Loucy (cell line): Measurements from ENCODE around the gene REEP1.
"Not testable (repeated sequence)": the region's sequence is repeated elsewhere in the genome, so short reads cannot be mapped to it uniquely, and the experiment has no call there.

Experiments
- H2AFZ ChIP-seq: fragments of 200-600 bp; sonication (generic); 2 replicates; pipeline ENCODE4 v1.6.0; 2016; ENCODE audit warnings: antibody characterized with exemption, mild to moderate bottlenecking, low read length, moderate library complexity
- H3F3A ChIP-seq: fragments of 200-600 bp; 2 replicates; pipeline ENCODE4 v1.6.0; 2016; ENCODE audit warnings: antibody characterized with exemption, low read depth, mild to moderate bottlenecking
- H3K27me3 ChIP-seq: fragments of 200-600 bp; sonication (generic); 2 replicates; pipeline ENCODE4 v1.6.1; 2014; ENCODE audit warnings: low read length, mild to moderate bottlenecking; ENCODE audit not compliant: insufficient read depth, poor library complexity, severe bottlenecking
- H3K36me3 ChIP-seq: fragments of 200-600 bp; sonication (generic); 2 replicates; pipeline ENCODE4 v1.6.1; 2016; ENCODE audit warnings: low read length; ENCODE audit not compliant: insufficient read depth
- H3K4me1 ChIP-seq: fragments of 200-600 bp; sonication (generic); 2 replicates; pipeline ENCODE4 v1.5.1; 2014; ENCODE audit warnings: low read length, mild to moderate bottlenecking; ENCODE audit not compliant: insufficient read depth, poor library complexity, severe bottlenecking
- H3K4me2 ChIP-seq: fragments of 200-600 bp; sonication (generic); 2 replicates; pipeline ENCODE4 v1.6.0; 2014; ENCODE audit warnings: antibody characterized with exemption, low read length, low read depth, mild to moderate bottlenecking; ENCODE audit not compliant: poor library complexity, severe bottlenecking
- H3K4me3 ChIP-seq: fragments of 200-600 bp; sonication (generic); 2 replicates; pipeline ENCODE4 v1.5.1; 2014; ENCODE audit warnings: low read length, mild to moderate bottlenecking, mixed read lengths; ENCODE audit not compliant: poor library complexity, severe bottlenecking
- H3K79me2 ChIP-seq: fragments of 200-600 bp; sonication (generic); 2 replicates; pipeline ENCODE4 v1.6.1; 2014; ENCODE audit warnings: low read length; ENCODE audit not compliant: insufficient read depth
- H3K9ac ChIP-seq: fragments of 200-600 bp; sonication (generic); 2 replicates; pipeline ENCODE4 v1.6.0; 2014; ENCODE audit warnings: mild to moderate bottlenecking, low read depth, low read length, moderate library complexity; ENCODE audit not compliant: poor library complexity, severe bottlenecking
- H3K9me2 ChIP-seq: fragments of 200-600 bp; sonication (generic); replicated peaks from 2 replicates; pipeline ENCODE4 v1.6.1; 2016; ENCODE audit warnings: low read depth, low read length, mixed read lengths
- H3K9me3 ChIP-seq: fragments of 200-600 bp; sonication (generic); 2 replicates; pipeline ENCODE4 v1.6.1; 2014; ENCODE audit warnings: mild to moderate bottlenecking, antibody characterized with exemption, low read length, low read depth; ENCODE audit not compliant: insufficient read depth
- H4K20me1 ChIP-seq: fragments of 200-600 bp; sonication (generic); 2 replicates; pipeline ENCODE4 v1.6.0; 2014; ENCODE audit warnings: antibody characterized with exemption, low read length, mild to moderate bottlenecking; ENCODE audit not compliant: insufficient read depth, poor library complexity, severe bottlenecking
- CTCF ChIP-seq: fragments of 200-600 bp; sonication (generic); conservative IDR thresholded peaks from 2 replicates; pipeline ENCODE4 v1.5.1; 2014; ENCODE audit warnings: mild to moderate bottlenecking, antibody characterized with exemption, low read length
- EZH2phosphoT487 ChIP-seq: fragments of 200-600 bp; IDR thresholded peaks from 2 replicates; pipeline ENCODE4 v1.6.1; 2018; ENCODE audit warnings: antibody characterized with exemption, mild to moderate bottlenecking, moderate library complexity, borderline replicate concordance

REEP1 gene

GRCh38 chr2:86251840-86252266, 85.6 kb downstream of the REEP1 start:
- no peaks in the 10 kb centered on the region for H3K9me3 ChIP-seq
- H3K9ac ChIP-seq = no peak overlapping the region
- TF ChIP-seq EZH2phosphoT487 = no peak
- TF ChIP-seq CTCF = no peak
- no peak overlapping the region for H2AFZ ChIP-seq
- H3K4me2 ChIP-seq = no peak overlapping the region
- H4K20me1 ChIP-seq = no peaks in the 10 kb centered on the region
- peaks cover 11% of the 10 kb centered on the region for H3K27me3 ChIP-seq
- H3K4me3 ChIP-seq = no peak overlapping the region
- no peaks in the 10 kb centered on the region for H3F3A ChIP-seq
- H3K9me2 ChIP-seq = no peaks in the 10 kb centered on the region
- H3K79me2 ChIP-seq = no peaks in the 10 kb centered on the region
- no peaks in the 10 kb centered on the region for H3K36me3 ChIP-seq
- no peaks in the 10 kb centered on the region for H3K4me1 ChIP-seq

DNA sequence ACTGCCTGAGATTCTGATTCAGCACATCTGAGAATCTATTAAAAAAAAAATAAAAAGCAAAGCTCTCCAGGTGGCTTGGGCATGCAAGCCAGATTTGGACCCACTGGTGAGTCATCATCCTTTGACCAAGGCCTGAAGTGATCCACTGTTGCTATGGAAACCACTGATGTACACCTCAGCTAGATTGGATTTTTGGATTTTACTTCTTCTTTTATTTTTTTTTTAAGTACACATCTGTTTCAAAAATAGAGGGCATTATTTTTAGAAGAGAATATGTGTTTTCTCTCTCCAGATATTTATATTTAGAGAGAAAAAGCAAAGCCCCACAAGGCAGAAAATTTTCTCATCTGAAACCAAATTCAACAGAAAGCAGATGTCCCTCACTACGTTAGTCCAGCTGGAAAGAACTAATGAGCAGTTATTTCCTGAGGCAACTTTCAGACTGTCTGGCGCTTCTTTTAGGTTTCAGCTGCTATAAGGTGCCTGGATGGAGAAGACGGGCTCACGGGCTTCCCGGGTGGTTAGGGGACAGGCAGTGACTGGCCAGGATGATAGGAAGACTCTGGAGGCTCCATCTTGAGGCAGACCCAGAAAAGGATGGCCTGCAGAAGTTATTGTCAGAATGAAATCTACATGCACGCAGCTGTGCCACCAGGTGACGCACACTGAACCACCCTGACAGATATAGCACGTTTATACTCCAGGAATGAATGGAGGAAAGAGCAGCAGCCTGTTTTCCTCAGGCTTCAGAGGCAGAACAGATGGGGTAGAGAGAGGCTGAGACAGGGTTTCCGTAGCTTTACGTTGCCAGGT, 87.6 kb downstream of the REEP1 start:
- H3K4me3 ChIP-seq = no peak overlapping the region
- H3K4me2 ChIP-seq = no peak overlapping the region
- no peak overlapping the region for H2AFZ ChIP-seq

GRCh38 chr2:86249176-86249575, 88.2 kb downstream of the REEP1 start:
- no peaks in the 10 kb centered on the region for H3K36me3 ChIP-seq
- no peaks in the 10 kb centered on the region for H3F3A ChIP-seq
- no peaks in the 10 kb centered on the region for H3K79me2 ChIP-seq
- H4K20me1 ChIP-seq = no peaks in the 10 kb centered on the region
- no peak overlapping the region for H3K4me3 ChIP-seq
- TF ChIP-seq EZH2phosphoT487 (no peak), CTCF (no peak)
- H2AFZ ChIP-seq = no peak overlapping the region
- no peak overlapping the region for H3K4me2 ChIP-seq
- no peaks in the 10 kb centered on the region for H3K9me3 ChIP-seq
- peaks cover 14% of the 10 kb centered on the region for H3K27me3 ChIP-seq
- no peaks in the 10 kb centered on the region for H3K4me1 ChIP-seq
- H3K9me2 ChIP-seq = no peaks in the 10 kb centered on the region
- no peak overlapping the region for H3K9ac ChIP-seq

More for the DNA sequence above, 87.6 kb downstream of the REEP1 start:
- Histone ChIP-seq H3K9ac (no peak overlapping the region), H3K9me2 (no peaks in the 10 kb centered on the region), H3K4me1 (no peaks in the 10 kb centered on the region), H4K20me1 (no peaks in the 10 kb centered on the region), H3K9me3 (no peaks in the 10 kb centered on the region), H3K79me2 (no peaks in the 10 kb centered on the region), H3K36me3 (no peaks in the 10 kb centered on the region), H3K27me3 (peaks cover 11% of the 10 kb centered on the region), H3F3A (no peaks in the 10 kb centered on the region)
- TF ChIP-seq EZH2phosphoT487 = no peak
- TF ChIP-seq CTCF = no peak

- H3K27me3 ChIP-seq = peaks cover 41% of the 10 kb centered on the region
- H3K4me2 ChIP-seq, H3K9me3 ChIP-seq, H3K79me2 ChIP-seq, H3K9ac ChIP-seq, H2AFZ ChIP-seq, H3K36me3 ChIP-seq, H3F3A ChIP-seq, H3K4me3 ChIP-seq, H3K9me2 ChIP-seq, H4K20me1 ChIP-seq, H3K4me1 ChIP-seq: not testable (repeated sequence)
These were observed 92.2 kb downstream of the REEP1 start for GRCh38 chr2:86245222-86245621.

GRCh38 chr2:86244781-86245180, 92.6 kb downstream of the REEP1 start:
- H3K9me3 ChIP-seq, H3K4me1 ChIP-seq, H3K4me3 ChIP-seq, H3K79me2 ChIP-seq, H2AFZ ChIP-seq, H3K36me3 ChIP-seq, H4K20me1 ChIP-seq, H3K4me2 ChIP-seq, H3K9me2 ChIP-seq, H3F3A ChIP-seq, H3K9ac ChIP-seq: not testable (repeated sequence)
- H3K27me3 ChIP-seq = peaks cover 46% of the 10 kb centered on the region
